WI38 (cell line): ENCODE data around the gene ZNF480.
A peak's percentile ranks its signal among the peaks of the same experiment; 100 is the strongest.
"Not testable (repeated sequence)": the region's sequence is repeated elsewhere in the genome, so short reads cannot be mapped to it uniquely, and the experiment has no call there.

Source experiments
- H3K4me3 ChIP-seq: 2 replicates; pipeline ENCODE4 v1.5.1; 2011; ENCODE audit warnings: low read depth, mild to moderate bottlenecking, control low read depth, low read length
- CTCF ChIP-seq: IDR thresholded peaks from 2 replicates; pipeline ENCODE4 v1.5.1; 2012; ENCODE audit warnings: low read depth, mild to moderate bottlenecking, control low read depth, low read length

Gene ZNF480

GRCh38 chr19:52307275-52307674, 10.3 kb downstream of the ZNF480 start:
- H3K4me3 ChIP-seq, result no peak overlapping the region
- no peak for TF ChIP-seq CTCF

- no peak overlapping the region for H3K4me3 ChIP-seq
- TF ChIP-seq CTCF, result no peak
Measured at GRCh38 chr19:52322429-52322828, 25.5 kb downstream of the ZNF480 start.

GRCh38 chr19:52331757-52332156, 34.8 kb downstream of the ZNF480 start:
- no peak overlapping the region for H3K4me3 ChIP-seq
- no peak for TF ChIP-seq CTCF

- TF ChIP-seq CTCF, result no peak
- peak overlapping the region; percentile 93 for H3K4me3 ChIP-seq
Measured at GRCh38 chr19:52335768-52336116, 38.8 kb downstream of the ZNF480 start.

GRCh38 chr19:52336117-52336790, 39.3 kb downstream of the ZNF480 start, which contains the start of gene ZNF610:
ZNF610 (plus strand) TSS chr19:52336243; CDS start chr19:52349173, 12,930 bp downstream.
- peak within 1 kb of the TSS; percentile 93 for H3K4me3 ChIP-seq
- no peak for TF ChIP-seq CTCF

GRCh38 chr19:52336791-52337381, 39.9 kb downstream of the ZNF480 start:
- TF ChIP-seq CTCF, result no peak
- peak overlapping the region; percentile 93 for H3K4me3 ChIP-seq

GRCh38 chr19:52339022-52339421, 42.1 kb downstream of the ZNF480 start:
- H3K4me3 ChIP-seq, result not testable (repeated sequence)

GRCh38 chr19:52343548-52343947, 46.6 kb downstream of the ZNF480 start:
- peak; percentile 24; the same call in 1 of the 2 replicates for TF ChIP-seq CTCF
- H3K4me3 ChIP-seq, result no peak overlapping the region
